H1 (cell line): Measurements from ENCODE around the gene STIMATE. TPM values are rescaled to one million over a fixed set of nuclear protein-coding genes. Genes with fewer than 3 reads are reported as not detected.

Source experiments
- CTCF ChIA-PET: fragments of 300-600 bp; sonication (Branson Sonifier 250); formaldehyde crosslinking; loops from one replicate; lab custom pipeline; 2021; ENCODE audit not compliant: partially characterized antibody; lab: Charles Lee
- POLR2A ChIA-PET: fragments of 300-600 bp; sonication (Branson Sonifier 250); formaldehyde crosslinking; loops from one replicate; lab custom pipeline; 2021; ENCODE audit warnings: inconsistent platforms; ENCODE audit not compliant: partially characterized antibody; lab: Charles Lee
- DNase-seq, 2 experiments: peaks; one replicate each; pipeline versions ENCODE4 v3.0.0 to v3.0.0-alpha.2; 2010 to 2022; ENCODE audit warnings: low spot score in 2 of 2, low read depth in 1 of 2, mixed read lengths in 1 of 2
- FAIRE-seq: peaks from 2 replicates; lab custom pipeline; 2011; peaks lifted over from hg19 to GRCh38; lab: Jason Lieb, UNC
- H2AFZ ChIP-seq: 2 replicates; pipeline ENCODE4 v1.8.1; 2012; ENCODE audit warnings: low read length, inconsistent platforms
- H2AK5ac ChIP-seq: 2 replicates; pipeline ENCODE4 v1.6.1; 2013; ENCODE audit warnings: low read depth, low read length
- H2BK120ac ChIP-seq: replicated peaks from 2 replicates; pipeline ENCODE3; 2013; ENCODE audit warnings: low read depth, low read length, inconsistent platforms
- H2BK12ac ChIP-seq: 2 replicates; pipeline ENCODE4 v1.6.1; 2013; ENCODE audit warnings: low read depth, low read length
- H2BK15ac ChIP-seq: 2 replicates; pipeline ENCODE4 v1.6.1; 2013; ENCODE audit warnings: low read length
- H2BK20ac ChIP-seq: 2 replicates; pipeline ENCODE4 v1.6.1; 2013; ENCODE audit warnings: low read length
- H2BK5ac ChIP-seq: 2 replicates; pipeline ENCODE4 v1.6.1; 2013; ENCODE audit warnings: low read depth, low read length
- H3K14ac ChIP-seq: 2 replicates; pipeline ENCODE4 v1.6.1; 2013; ENCODE audit warnings: inconsistent platforms; ENCODE audit not compliant: insufficient read length
- H3K18ac ChIP-seq: 2 replicates; pipeline ENCODE4 v1.6.1; 2013; ENCODE audit warnings: low read length; ENCODE audit errors: extremely low read depth
- H3K23ac ChIP-seq: 2 replicates; pipeline ENCODE4 v1.6.1; 2013; ENCODE audit warnings: inconsistent platforms; ENCODE audit not compliant: insufficient read length
- H3K23me2 ChIP-seq: 2 replicates; pipeline ENCODE4 v1.6.1; 2013; ENCODE audit warnings: low read depth, low read length
- H3K27ac ChIP-seq: 2 replicates; pipeline ENCODE4 v1.6.1; 2011; ENCODE audit warnings: low read depth, low read length, inconsistent platforms
- H3K27me3 ChIP-seq, 4 experiments: replicated peaks in 1 of 4; 1 replicate in 1 of 4; 2 replicates in 3 of 4; pipeline versions ENCODE4 v1.6.1 to v1.8.1; 2011 to 2013; ENCODE audit warnings: low read length in 3 of 4, mild to moderate bottlenecking in 3 of 4, inconsistent platforms in 2 of 4, mixed read lengths in 2 of 4, moderate library complexity in 1 of 4; ENCODE audit not compliant: control insufficient read depth in 3 of 4, insufficient read depth in 3 of 4; ENCODE audit errors: extremely low read depth in 1 of 4
- H3K36me3 ChIP-seq, 4 experiments: 2 replicates each; pipeline versions ENCODE4 v1.6.1 to v1.8.1; 2011 to 2013; ENCODE audit warnings: mild to moderate bottlenecking in 4 of 4, low read length in 3 of 4, moderate library complexity in 2 of 4, control low read depth in 1 of 4, inconsistent platforms in 1 of 4; ENCODE audit not compliant: insufficient read depth in 4 of 4, control insufficient read depth in 2 of 4
- H3K4ac ChIP-seq: replicated peaks from 2 replicates; pipeline ENCODE3; 2013; ENCODE audit warnings: low read length, low read depth, mixed read lengths, inconsistent platforms; ENCODE audit not compliant: insufficient read length
- H3K4me1 ChIP-seq, 4 experiments: replicated peaks in 1 of 4; 1 replicate in 1 of 4; 2 replicates in 3 of 4; pipeline versions ENCODE4 v1.6.1 to v1.8.1; 2011 to 2013; ENCODE audit warnings: low read length in 3 of 4, inconsistent platforms in 2 of 4, mixed read lengths in 1 of 4; ENCODE audit not compliant: insufficient read depth in 4 of 4, control insufficient read depth in 3 of 4
- H3K4me2 ChIP-seq, 2 experiments: 2 replicates each; pipeline versions ENCODE4 v1.6.1 to v1.8.1; 2011 to 2013; ENCODE audit warnings: low read depth in 2 of 2, low read length in 2 of 2, control low read depth in 1 of 2, inconsistent platforms in 1 of 2, mild to moderate bottlenecking in 1 of 2; ENCODE audit not compliant: insufficient read depth in 1 of 2
- H3K4me3 ChIP-seq, 4 experiments: fragments of 200-600, 300-600 bp in 1 of 4; sonication (generic), shearing (Covaris generic), sonication (Bioruptor Twin) in 1 of 4; 2 replicates each; pipeline versions ENCODE4 v1.5.1 to v1.8.1; 2011 to 2016; ENCODE audit warnings: low read length in 4 of 4, low read depth in 3 of 4, control low read depth in 2 of 4, inconsistent platforms in 2 of 4, mild to moderate bottlenecking in 2 of 4, mixed read lengths in 1 of 4, moderate library complexity in 1 of 4; ENCODE audit not compliant: insufficient read depth in 2 of 4; ENCODE audit errors: extremely low read depth in 1 of 4
- H3K56ac ChIP-seq: replicated peaks from 2 replicates; pipeline ENCODE3; 2013; ENCODE audit warnings: low read depth, mild to moderate bottlenecking, mixed read lengths, low read length, inconsistent platforms; ENCODE audit not compliant: insufficient read length
- H3K79me1 ChIP-seq: 2 replicates; pipeline ENCODE4 v1.6.1; 2013; ENCODE audit warnings: low read depth, low read length, control low read depth
- H3K79me2 ChIP-seq, 2 experiments: 2 replicates each; pipeline versions ENCODE4 v1.6.1 to v1.8.1; 2012 to 2013; ENCODE audit warnings: low read length in 2 of 2, mild to moderate bottlenecking in 2 of 2, inconsistent platforms in 1 of 2; ENCODE audit not compliant: insufficient read depth in 2 of 2, control insufficient read depth in 1 of 2
- H3K9ac ChIP-seq, 4 experiments: replicated peaks in 1 of 4; 1 replicate in 1 of 4; 2 replicates in 3 of 4; pipeline versions ENCODE4 v1.6.1 to v1.8.1; 2011 to 2013; ENCODE audit warnings: low read depth in 3 of 4, low read length in 3 of 4, control low read depth in 2 of 4, mild to moderate bottlenecking in 2 of 4, moderate library complexity in 2 of 4, inconsistent platforms in 1 of 4; ENCODE audit errors: extremely low read depth in 1 of 4
- H3K9me3 ChIP-seq, 2 experiments: 2 replicates each; pipeline versions ENCODE4 v1.6.1 to v1.8.1; 2012 to 2013; ENCODE audit warnings: mild to moderate bottlenecking in 2 of 2, moderate library complexity in 2 of 2, control low read depth in 1 of 2, inconsistent platforms in 1 of 2, low read depth in 1 of 2, low read length in 1 of 2, mixed read lengths in 1 of 2; ENCODE audit not compliant: insufficient read depth in 2 of 2
- H4K20me1 ChIP-seq, 2 experiments: replicated peaks in 1 of 2; 2 replicates each; pipeline versions ENCODE3 to v1.8.1; 2011 to 2013; ENCODE audit warnings: inconsistent platforms in 2 of 2, low read length in 2 of 2, mild to moderate bottlenecking in 1 of 2; ENCODE audit not compliant: insufficient read depth in 2 of 2, control insufficient read depth in 1 of 2
- H4K5ac ChIP-seq: 2 replicates; pipeline ENCODE4 v1.6.1; 2013; ENCODE audit warnings: low read length, low read depth, mixed read lengths, inconsistent platforms; ENCODE audit not compliant: insufficient read length
- H4K8ac ChIP-seq: 2 replicates; pipeline ENCODE4 v1.8.0; 2013; ENCODE audit warnings: mild to moderate bottlenecking, moderate library complexity, low read length, inconsistent platforms; ENCODE audit not compliant: insufficient read depth; ENCODE audit errors: extremely low read depth
- H4K91ac ChIP-seq: replicated peaks from 2 replicates; pipeline ENCODE3; 2013; ENCODE audit warnings: low read length, mixed read lengths, inconsistent platforms; ENCODE audit not compliant: insufficient read length
- ATF2 ChIP-seq: IDR thresholded peaks from 2 replicates; pipeline ENCODE4 v1.6.1; 2012; ENCODE audit warnings: low read length, inconsistent platforms
- CBX8 ChIP-seq: fragments of 300-800, 300-1000 bp; sonication (generic); IDR thresholded peaks from 2 replicates; pipeline ENCODE4 v1.7.1; 2016; ENCODE audit warnings: low read depth, low read length, borderline replicate concordance
- CREB1 ChIP-seq: IDR thresholded peaks from 2 replicates; pipeline ENCODE4 v1.6.1; 2012; ENCODE audit warnings: inconsistent platforms
- CTBP2 ChIP-seq: IDR thresholded peaks from 2 replicates; pipeline ENCODE4 v1.7.0; 2011; ENCODE audit warnings: borderline replicate concordance, mild to moderate bottlenecking, moderate library complexity, mixed read lengths, low read length; ENCODE audit not compliant: insufficient read depth, insufficient read length
- HDAC6 ChIP-seq: IDR thresholded peaks from one replicate; pipeline ENCODE4 v1.7.1; 2012; ENCODE audit warnings: low read depth, mild to moderate bottlenecking, inconsistent platforms, low read length, moderate library complexity
- RBBP5 ChIP-seq: IDR thresholded peaks from 2 replicates; pipeline ENCODE4 v1.7.1; 2012; ENCODE audit warnings: low read depth, mild to moderate bottlenecking, inconsistent platforms, low read length, moderate library complexity, borderline replicate concordance
- RNF2 ChIP-seq: fragments of 200-900, 300-1000 bp; sonication (generic); IDR thresholded peaks from 2 replicates; pipeline ENCODE4 v1.7.1; 2016; ENCODE audit warnings: borderline replicate concordance, low read depth, mild to moderate bottlenecking, antibody characterized with exemption, low read length; ENCODE audit not compliant: poor library complexity, severe bottlenecking; ENCODE audit errors: missing control alignments
- SP1 ChIP-seq: IDR thresholded peaks from 2 replicates; pipeline ENCODE4 v1.6.1; 2011; ENCODE audit warnings: low read depth, low read length
- SRF ChIP-seq: IDR thresholded peaks from 2 replicates; pipeline ENCODE4 v1.6.1; 2011; ENCODE audit warnings: mild to moderate bottlenecking, low read depth, low read length, moderate library complexity
- TAF1 ChIP-seq: IDR thresholded peaks from 2 replicates; pipeline ENCODE4 v1.6.1; 2011; ENCODE audit warnings: mild to moderate bottlenecking, low read depth, low read length
- TCF12 ChIP-seq: IDR thresholded peaks from 2 replicates; pipeline ENCODE4 v1.6.1; 2011; ENCODE audit warnings: low read depth, mild to moderate bottlenecking, low read length
- TEAD4 ChIP-seq: IDR thresholded peaks from 2 replicates; pipeline ENCODE4 v1.6.1; 2012; ENCODE audit warnings: low read depth, low read length, inconsistent platforms, mixed read lengths
- WGBS, 2 experiments: shearing (Covaris generic) in 1 of 2; methylation state at CpG; one replicate each; pipeline versions ENCODE4 v1.1.6 to v1.1.7; 2013 to 2015; ENCODE audit warnings: low lambda C conversion rate in 2 of 2, mixed read lengths in 2 of 2, inconsistent platforms in 1 of 2, low coverage in 1 of 2, missing lambda C conversion rate in 1 of 2; ENCODE audit not compliant: insufficient replicate concordance in 2 of 2, insufficient coverage in 1 of 2, insufficient read length in 1 of 2; ENCODE audit errors: extremely low coverage in 1 of 2, missing lambda C conversion rate in 1 of 2; 5-methylcytosine and 5-hydroxymethylcytosine counted together
- polyA plus RNA-seq, 7 experiments: library from polyadenylated mRNA; depleted of rRNA in 3 of 7; stranded (reverse) in 5 of 7; unstranded in 2 of 7; fragments of >200 nt in 5 of 7; fragments of 200-250 nt in 2 of 7; gene quantifications; 1 replicate in 5 of 7; 2 replicates in 1 of 7; 4 replicates in 1 of 7; pipeline versions ENCODE4 v1.2.1 to v1.2.3, GENCODE V29; 2011 to 2013; ENCODE audit warnings: missing spikeins in 2 of 7, mixed read lengths in 2 of 7
- total RNA-seq: library from RNA; stranded (reverse); fragmentation: NEBNext Ultra II Directional; extraction: Animal tissue kit (Norgen Biotek cat#: 25700); gene quantifications from 2 replicates; pipeline ENCODE4 v1.2.1, GENCODE V29; 2021

Gene STIMATE
- total and polyA plus RNA-seq, 2 of the 8 experiments (the other 6 are each of a cell fraction or from before 2014, with no cell fraction given) = 17.5 to 22.1 TPM

- H3K14ac ChIP-seq = no peak overlapping the region
- H3K23me2 ChIP-seq = no peaks in the 10 kb centered on the region
- no peak overlapping the region for H3K27ac ChIP-seq
- H3K4me2 ChIP-seq = no peak overlapping the region
- H3K79me1 ChIP-seq = no peaks in the 10 kb centered on the region
- DNase-seq (no peak), FAIRE-seq (no peak)
- CTCF ChIA-PET = interaction anchor here (0.6 to 2.9 kb wide), 16 partner anchors 11 to 278 kb away, joined by 3 to 20 read pairs (median 4); no protein-coding TSS in a partner anchor
- H2BK5ac ChIP-seq = no peak overlapping the region
- H3K56ac ChIP-seq = no peak overlapping the region
- H3K27me3 ChIP-seq = no peaks in the 10 kb centered on the region
- no peak overlapping the region for H3K4me3 ChIP-seq
- no peak overlapping the region for H3K23ac ChIP-seq
- no peak overlapping the region for H2BK120ac ChIP-seq
- H3K9me3 ChIP-seq = no peaks in the 10 kb centered on the region
- WGBS, 2 experiments = 75% methylated on average over 2 of the region's 2 CpGs; no CpG with 5 or more reads in 1 of the 2 experiments
- no peak overlapping the region for H4K5ac ChIP-seq
- H4K20me1 ChIP-seq = no peaks in the 10 kb centered on the region
- H2AFZ ChIP-seq = no peak overlapping the region
- H3K4ac ChIP-seq = no peak overlapping the region
- H2BK15ac ChIP-seq = no peak overlapping the region
- H2BK12ac ChIP-seq = no peak overlapping the region
- no peak overlapping the region for H3K18ac ChIP-seq
- H3K9ac ChIP-seq = no peak overlapping the region
- POLR2A ChIA-PET = interaction anchor here (0.8 kb wide), 1 partner anchor 31 kb away, joined by 3 read pairs; no protein-coding TSS in a partner anchor
- H2AK5ac ChIP-seq = no peak overlapping the region
- H3K36me3 ChIP-seq = peaks cover 3 to 6% (median 5%) of the 10 kb centered on the region in 4 experiments; a peak in 6 of 8 replicates
- no peaks in the 10 kb centered on the region for H3K4me1 ChIP-seq
- no peak overlapping the region for H4K91ac ChIP-seq
- H3K79me2 ChIP-seq = no peaks in the 10 kb centered on the region
- no peak overlapping the region for H2BK20ac ChIP-seq
- H4K8ac ChIP-seq = no peak overlapping the region
- TF ChIP-seq SP1 (no peak), TCF12 (no peak), RBBP5 (no peak), CREB1 (no peak), TEAD4 (no peak), TAF1 (no peak), ATF2 (no peak), HDAC6 (no peak), CBX8 (no peak), CTBP2 (no peak), SRF (no peak), RNF2 (no peak)
Observed at GRCh38 chr3:52854013-52854412, 43.3 kb downstream of the STIMATE start.
